NCI-H1092 treated with DMSO at 0.1 percent for 48 hours (cell line): Measurements from ENCODE around the gene OR10A2.
"Not testable (repeated sequence)": the region's sequence is repeated elsewhere in the genome, so short reads cannot be mapped to it uniquely, and the experiment has no call there.

Experiments
- DNase-seq: peaks from one replicate; lab custom pipeline; 2025; lab: John Stamatoyannopoulos, UW

OR10A2 gene

GRCh38 chr11:6888830-6889229 lies 26.0 kb downstream of the OR10A2 start:
- DNase-seq: no peak

GRCh38 chr11:6889835-6890234 lies 27.0 kb downstream of the OR10A2 start:
- DNase-seq: no peak

GRCh38 chr11:6892400-6892799 lies 29.5 kb downstream of the OR10A2 start, which contains the start of gene OR2D2:
Gene OR2D2 (minus strand): TSS chr11:6892500. CDS start chr11:6892500, 0 bp downstream.
- no peak for DNase-seq

GRCh38 chr11:6894097-6894496 lies 31.2 kb downstream of the OR10A2 start:
- no peak for DNase-seq

GRCh38 chr11:6895010-6895409 lies 32.2 kb downstream of the OR10A2 start:
- DNase-seq: no peak

- DNase-seq: no peak
Measured at GRCh38 chr11:6898911-6899310, 36.1 kb downstream of the OR10A2 start.

- DNase-seq: no peak
Measured at GRCh38 chr11:6900327-6900999, 37.6 kb downstream of the OR10A2 start.

- DNase-seq: not testable (repeated sequence)
Measured at GRCh38 chr11:6904804-6905203, 41.9 kb downstream of the OR10A2 start.

GRCh38 chr11:6911378-6911777 lies 48.5 kb downstream of the OR10A2 start:
- DNase-seq: no peak

GRCh38 chr11:6911948-6912347 lies 49.1 kb downstream of the OR10A2 start:
- DNase-seq: no peak

- DNase-seq: no peak
Measured at GRCh38 chr11:6919698-6920097, 56.8 kb downstream of the OR10A2 start.

GRCh38 chr11:6920702-6921101 lies 57.8 kb downstream of the OR10A2 start, which contains the start of gene OR2D3:
Gene OR2D3 (plus strand): TSS chr11:6921002. CDS start chr11:6921002, 0 bp downstream.
- DNase-seq: no peak
